Activated CD8-positive, alpha-beta memory T cell treated with anti-CD3 and anti-CD28 coated beads for 1 hour (primary cell): ENCODE data around the gene DMRTA2.
"Not testable (repeated sequence)": the region's sequence is repeated elsewhere in the genome, so short reads cannot be mapped to it uniquely, and the experiment has no call there.

Experiments used
- DNase-seq, 2 donors: peaks; one replicate each; pipeline ENCODE4 v3.0.0-alpha.2; 2020; ENCODE audit warnings: low read depth in 1 of 2; ENCODE audit errors: extremely low read depth in 1 of 2

DMRTA2 gene

DNA sequence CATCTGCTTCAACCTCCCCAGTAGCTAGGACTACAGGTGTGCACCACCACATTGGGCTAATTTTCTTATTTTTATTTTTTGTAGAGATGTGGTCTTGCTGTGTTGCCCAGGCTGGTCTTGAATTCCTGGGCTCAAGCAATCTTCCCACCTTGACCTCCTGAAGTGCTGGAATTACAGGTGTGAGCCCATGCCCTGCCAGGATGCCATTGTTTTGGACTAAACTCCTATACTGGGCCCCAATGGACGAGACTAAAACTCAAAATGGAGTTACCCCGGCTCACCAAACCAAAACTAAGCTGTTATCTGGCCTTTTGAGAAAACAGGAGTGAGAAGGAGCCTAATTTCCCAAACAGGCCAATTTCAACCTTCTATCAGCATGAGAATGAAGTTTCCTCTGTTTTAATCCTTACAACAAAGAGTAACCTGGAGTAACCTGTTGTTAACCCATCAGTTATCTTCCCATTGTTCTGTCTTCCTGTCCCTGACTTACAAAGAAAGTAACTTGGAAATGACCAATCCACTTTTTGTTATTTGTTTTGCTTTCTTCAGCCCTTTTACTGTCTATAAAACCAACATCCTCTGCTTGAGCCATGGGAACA lies 29.6 kb downstream of the DMRTA2 start:
- no peak for DNase-seq

GRCh38 chr1:50381551-50381950 lies 41.7 kb downstream of the DMRTA2 start:
- not testable (repeated sequence) for DNase-seq

DNA sequence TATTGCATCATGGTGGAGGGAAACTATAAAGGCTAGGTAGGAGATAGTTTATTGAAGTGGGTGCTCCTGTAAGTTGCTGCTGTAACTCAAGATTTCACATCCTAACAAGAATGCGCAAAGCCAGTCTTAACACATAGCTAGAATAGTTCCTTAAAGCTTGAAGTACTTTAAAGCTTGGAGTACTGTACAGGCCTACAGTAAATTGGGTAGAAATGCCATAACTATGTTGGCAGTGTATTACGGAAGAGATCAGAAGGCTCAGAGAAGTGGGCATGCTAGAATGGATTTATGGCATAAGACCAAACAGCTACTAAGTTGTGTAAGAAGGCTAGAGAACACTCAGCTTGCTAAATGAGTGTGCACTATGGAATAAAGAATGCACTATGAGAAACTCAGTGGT lies 44.5 kb downstream of the DMRTA2 start:
- DNase-seq: no peak

GRCh38 chr1:50373532-50373931 lies 49.7 kb downstream of the DMRTA2 start:
- no peak for DNase-seq

- no peak for DNase-seq
Measured at GRCh38 chr1:50371749-50372148, 51.5 kb downstream of the DMRTA2 start.

DNA sequence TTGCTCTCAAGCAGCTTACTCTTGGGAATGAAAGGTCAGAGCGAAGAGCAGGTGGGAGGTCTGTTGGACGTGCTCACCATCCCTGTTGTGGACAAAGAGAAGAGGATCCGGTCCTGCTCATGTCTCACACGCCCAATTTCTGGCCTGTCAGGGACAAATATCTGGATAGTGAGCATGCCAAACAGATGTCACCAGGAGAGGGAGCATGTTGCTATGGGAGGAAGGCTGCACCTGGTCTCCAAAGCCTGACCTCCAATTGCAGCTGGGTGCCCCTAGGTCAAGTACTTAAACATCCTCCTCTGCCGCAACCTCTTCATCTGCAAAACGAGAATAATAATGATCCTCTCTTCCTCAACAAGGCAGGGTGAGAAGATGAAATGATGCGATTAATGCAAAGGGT lies 53.4 kb downstream of the DMRTA2 start:
- DNase-seq: no peak

DNA sequence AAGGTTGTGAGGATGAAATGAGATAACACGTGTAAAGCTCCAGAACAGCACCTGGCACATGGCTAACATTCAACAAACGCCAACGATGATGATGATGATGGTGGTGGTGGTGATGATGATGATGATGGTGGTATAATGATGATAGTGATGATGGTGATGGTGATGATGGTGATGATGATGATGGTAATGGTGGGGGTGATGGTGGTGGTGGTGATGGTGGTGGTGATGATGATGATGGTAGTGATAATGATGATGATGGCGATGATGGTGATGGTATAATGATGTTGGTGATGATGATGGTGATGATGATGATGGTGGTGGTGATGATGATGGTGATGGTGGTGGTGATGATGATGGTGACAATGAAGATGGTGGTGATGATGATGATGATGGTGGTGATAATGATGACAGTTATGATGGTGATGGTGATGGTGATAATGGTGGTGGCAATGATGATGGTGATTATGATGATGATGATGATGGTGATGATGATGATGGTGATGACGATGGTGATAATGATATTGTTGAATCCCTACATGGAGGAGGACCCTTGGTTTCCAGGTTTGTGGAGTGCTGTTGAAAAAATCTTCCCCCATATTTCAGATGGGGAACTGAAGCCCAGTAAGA lies 54.1 kb downstream of the DMRTA2 start:
- DNase-seq: no peak

GRCh38 chr1:50368179-50369007 lies 54.9 kb downstream of the DMRTA2 start:
- DNase-seq: peak in 1 of 2 donors; percentile 2
